ENCODE data around the gene SPOCK2. TPM values are rescaled to one million over a fixed set of nuclear protein-coding genes. Genes with fewer than 3 reads are reported as not detected.

Gene SPOCK2
- polyA plus RNA-seq, 1 donor from 2014 or later: 5.6 TPM

DNA sequence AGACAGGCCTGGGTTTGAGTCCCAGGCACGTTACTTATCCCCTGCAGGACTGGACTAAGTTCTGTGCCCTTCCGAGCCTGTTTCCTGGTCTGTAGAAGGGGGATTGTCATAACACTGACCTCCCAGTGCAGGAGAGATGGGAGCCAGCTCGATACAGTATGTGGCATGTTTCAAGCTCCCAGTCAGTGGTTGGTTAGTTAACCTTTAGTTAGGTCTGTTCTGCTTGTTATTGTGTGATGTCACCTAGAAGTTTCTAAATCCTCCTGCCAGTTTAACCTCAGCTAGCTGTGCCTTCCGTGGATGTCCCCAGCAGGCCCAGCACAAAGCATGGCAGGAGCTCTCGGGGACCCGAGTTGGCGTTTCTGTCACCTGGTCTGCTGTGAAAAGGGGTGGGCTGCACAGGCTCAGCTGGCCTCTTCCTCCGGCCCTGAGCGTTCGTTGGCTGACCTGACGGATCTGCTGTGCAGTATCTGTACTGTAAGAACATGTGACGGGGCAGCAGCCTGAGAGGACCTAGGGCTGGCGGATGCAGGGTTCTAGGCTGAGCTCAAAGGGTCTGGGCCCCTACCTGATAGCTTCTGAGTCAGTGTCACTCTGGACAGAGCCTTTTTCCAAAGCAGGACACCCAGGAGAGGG is 53.0 kb downstream of the SPOCK2 start:
- H3K9me2 ChIP-seq (ENCODE audit: insufficient read depth, low read length): no peaks in the 10 kb centered on the region
- no peaks in the 10 kb centered on the region for H3K79me2 ChIP-seq (replicated peaks; ENCODE audit: insufficient read depth, low read length)
- no peak overlapping the region for H3K27ac ChIP-seq (ENCODE audit: low read length)
- H3K4me2 ChIP-seq (ENCODE audit: low read length): no peak overlapping the region
- H3K36me3 ChIP-seq (ENCODE audit: insufficient read depth, low read length): no peaks in the 10 kb centered on the region
- no peak overlapping the region for H3K9ac ChIP-seq (ENCODE audit: low read length)
- no peaks in the 10 kb centered on the region for H4K20me1 ChIP-seq (ENCODE audit: insufficient read depth)
- H3K4me3 ChIP-seq (ENCODE audit: low read length): no peak overlapping the region
- TF ChIP-seq TAF1 (IDR thresholded peaks at IDR 0.05; ENCODE audit: low read depth) (no peak), MXI1 (conservative IDR thresholded peaks at IDR 0.05; ENCODE audit: poor library complexity, severe bottlenecking) (no peak), EP300 (conservative IDR thresholded peaks at IDR 0.05; ENCODE audit: poor library complexity, severe bottlenecking) (no peak), RAD21 (conservative IDR thresholded peaks at IDR 0.05) (no peak), POLR2AphosphoS5 (IDR thresholded peaks at IDR 0.05) (no peak), EZH2 (IDR thresholded peaks at IDR 0.05; ENCODE audit: borderline replicate concordance, insufficient read depth, low read length, poor library complexity, severe bottlenecking) (no peak), SMC3 (conservative IDR thresholded peaks at IDR 0.05; ENCODE audit: poor library complexity) (no peak)
- TF ChIP-seq, protein P1, sequence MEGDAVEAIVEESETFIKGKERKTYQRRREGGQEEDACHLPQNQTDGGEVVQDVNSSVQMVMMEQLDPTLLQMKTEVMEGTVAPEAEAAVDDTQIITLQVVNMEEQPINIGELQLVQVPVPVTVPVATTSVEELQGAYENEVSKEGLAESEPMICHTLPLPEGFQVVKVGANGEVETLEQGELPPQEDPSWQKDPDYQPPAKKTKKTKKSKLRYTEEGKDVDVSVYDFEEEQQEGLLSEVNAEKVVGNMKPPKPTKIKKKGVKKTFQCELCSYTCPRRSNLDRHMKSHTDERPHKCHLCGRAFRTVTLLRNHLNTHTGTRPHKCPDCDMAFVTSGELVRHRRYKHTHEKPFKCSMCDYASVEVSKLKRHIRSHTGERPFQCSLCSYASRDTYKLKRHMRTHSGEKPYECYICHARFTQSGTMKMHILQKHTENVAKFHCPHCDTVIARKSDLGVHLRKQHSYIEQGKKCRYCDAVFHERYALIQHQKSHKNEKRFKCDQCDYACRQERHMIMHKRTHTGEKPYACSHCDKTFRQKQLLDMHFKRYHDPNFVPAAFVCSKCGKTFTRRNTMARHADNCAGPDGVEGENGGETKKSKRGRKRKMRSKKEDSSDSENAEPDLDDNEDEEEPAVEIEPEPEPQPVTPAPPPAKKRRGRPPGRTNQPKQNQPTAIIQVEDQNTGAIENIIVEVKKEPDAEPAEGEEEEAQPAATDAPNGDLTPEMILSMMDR (IDR thresholded peaks at IDR 0.05; ENCODE audit: poor library complexity, severe bottlenecking): no peak
- TF ChIP-seq, protein P2, sequence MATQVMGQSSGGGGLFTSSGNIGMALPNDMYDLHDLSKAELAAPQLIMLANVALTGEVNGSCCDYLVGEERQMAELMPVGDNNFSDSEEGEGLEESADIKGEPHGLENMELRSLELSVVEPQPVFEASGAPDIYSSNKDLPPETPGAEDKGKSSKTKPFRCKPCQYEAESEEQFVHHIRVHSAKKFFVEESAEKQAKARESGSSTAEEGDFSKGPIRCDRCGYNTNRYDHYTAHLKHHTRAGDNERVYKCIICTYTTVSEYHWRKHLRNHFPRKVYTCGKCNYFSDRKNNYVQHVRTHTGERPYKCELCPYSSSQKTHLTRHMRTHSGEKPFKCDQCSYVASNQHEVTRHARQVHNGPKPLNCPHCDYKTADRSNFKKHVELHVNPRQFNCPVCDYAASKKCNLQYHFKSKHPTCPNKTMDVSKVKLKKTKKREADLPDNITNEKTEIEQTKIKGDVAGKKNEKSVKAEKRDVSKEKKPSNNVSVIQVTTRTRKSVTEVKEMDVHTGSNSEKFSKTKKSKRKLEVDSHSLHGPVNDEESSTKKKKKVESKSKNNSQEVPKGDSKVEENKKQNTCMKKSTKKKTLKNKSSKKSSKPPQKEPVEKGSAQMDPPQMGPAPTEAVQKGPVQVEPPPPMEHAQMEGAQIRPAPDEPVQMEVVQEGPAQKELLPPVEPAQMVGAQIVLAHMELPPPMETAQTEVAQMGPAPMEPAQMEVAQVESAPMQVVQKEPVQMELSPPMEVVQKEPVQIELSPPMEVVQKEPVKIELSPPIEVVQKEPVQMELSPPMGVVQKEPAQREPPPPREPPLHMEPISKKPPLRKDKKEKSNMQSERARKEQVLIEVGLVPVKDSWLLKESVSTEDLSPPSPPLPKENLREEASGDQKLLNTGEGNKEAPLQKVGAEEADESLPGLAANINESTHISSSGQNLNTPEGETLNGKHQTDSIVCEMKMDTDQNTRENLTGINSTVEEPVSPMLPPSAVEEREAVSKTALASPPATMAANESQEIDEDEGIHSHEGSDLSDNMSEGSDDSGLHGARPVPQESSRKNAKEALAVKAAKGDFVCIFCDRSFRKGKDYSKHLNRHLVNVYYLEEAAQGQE (IDR thresholded peaks at IDR 0.05; ENCODE audit: borderline replicate concordance): no peak
- no peak overlapping the region for H2AFZ ChIP-seq (ENCODE audit: low read depth, low read length)
- H3K9me3 ChIP-seq (ENCODE audit: low read length): no peaks in the 10 kb centered on the region
- H3K27me3 ChIP-seq (ENCODE audit: insufficient read depth, low read depth, low read length): no peaks in the 10 kb centered on the region
- H3F3A ChIP-seq (ENCODE audit: insufficient read depth, low read length, poor library complexity, severe bottlenecking): no peaks in the 10 kb centered on the region

DNA sequence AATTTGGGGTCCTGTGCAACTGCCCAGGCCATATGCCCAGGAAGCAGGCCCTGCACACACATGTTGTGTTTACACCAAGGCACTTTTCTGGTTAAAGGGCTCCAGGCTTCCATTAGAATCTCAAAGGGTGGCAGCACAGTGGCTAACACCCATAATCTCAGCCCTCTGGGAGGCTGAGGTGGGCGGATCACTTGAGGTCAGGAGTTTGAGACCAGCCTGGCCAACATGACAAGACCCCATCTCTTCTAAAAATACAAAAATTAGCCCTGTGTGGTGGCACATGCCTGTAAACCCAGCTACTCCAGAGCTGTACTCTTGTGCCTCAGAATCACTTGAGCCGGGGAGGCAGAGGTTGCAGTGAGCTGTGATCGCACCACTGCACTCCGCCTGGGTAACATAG is 53.6 kb downstream of the SPOCK2 start:
- no peaks in the 10 kb centered on the region for H3K9me2 ChIP-seq (ENCODE audit: insufficient read depth, low read length)
- H3K27me3 ChIP-seq (ENCODE audit: insufficient read depth, low read depth, low read length): no peaks in the 10 kb centered on the region
- no peaks in the 10 kb centered on the region for H3K9me3 ChIP-seq (ENCODE audit: low read length)
- H3F3A ChIP-seq (ENCODE audit: insufficient read depth, low read length, poor library complexity, severe bottlenecking): no peaks in the 10 kb centered on the region
- H2AFZ ChIP-seq (ENCODE audit: low read depth, low read length): no peak overlapping the region
- no peaks in the 10 kb centered on the region for H4K20me1 ChIP-seq (ENCODE audit: insufficient read depth)
- no peaks in the 10 kb centered on the region for H3K79me2 ChIP-seq (replicated peaks; ENCODE audit: insufficient read depth, low read length)
- H3K27ac ChIP-seq (ENCODE audit: low read length): no peak overlapping the region
- TF ChIP-seq MXI1 (conservative IDR thresholded peaks at IDR 0.05; ENCODE audit: poor library complexity, severe bottlenecking) (no peak), EZH2 (IDR thresholded peaks at IDR 0.05; ENCODE audit: borderline replicate concordance, insufficient read depth, low read length, poor library complexity, severe bottlenecking) (no peak), TAF1 (IDR thresholded peaks at IDR 0.05; ENCODE audit: low read depth) (no peak), EP300 (conservative IDR thresholded peaks at IDR 0.05; ENCODE audit: poor library complexity, severe bottlenecking) (no peak), RAD21 (conservative IDR thresholded peaks at IDR 0.05) (no peak), POLR2AphosphoS5 (IDR thresholded peaks at IDR 0.05) (no peak)
- TF ChIP-seq, protein P1 (IDR thresholded peaks at IDR 0.05; ENCODE audit: poor library complexity, severe bottlenecking): no peak
- TF ChIP-seq, protein P2 (IDR thresholded peaks at IDR 0.05; ENCODE audit: borderline replicate concordance): no peak
- H3K36me3 ChIP-seq (ENCODE audit: insufficient read depth, low read length): no peaks in the 10 kb centered on the region
- no peak overlapping the region for H3K4me2 ChIP-seq (ENCODE audit: low read length)
- no peak overlapping the region for H3K4me3 ChIP-seq (ENCODE audit: low read length)
- H3K9ac ChIP-seq (ENCODE audit: low read length): no peak overlapping the region
